ENCODE measurements around the gene NTF3.

NTF3 gene

DNA sequence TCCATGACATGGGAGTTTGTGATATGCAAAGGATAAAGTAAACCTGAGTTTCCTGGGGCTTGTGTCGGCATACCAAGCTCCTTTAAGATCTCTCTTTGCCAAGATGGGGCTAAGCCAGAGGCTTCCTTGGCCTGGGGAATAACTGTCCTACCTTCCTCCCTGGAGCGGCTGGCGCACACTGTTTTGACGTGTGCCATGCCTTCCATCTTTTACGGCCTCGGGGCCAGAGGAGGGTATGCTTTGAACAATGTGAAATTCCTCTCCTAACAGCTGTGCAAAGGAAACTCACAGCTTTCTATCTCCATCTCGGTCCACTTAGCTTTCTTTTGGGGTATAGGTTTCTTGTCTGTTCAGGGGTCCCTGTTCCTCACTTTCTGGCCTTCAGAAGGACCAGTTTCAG, 55.2 kb downstream of the NTF3 start:
- no peak for DNase-seq (ENCODE audit: low read depth in 1 of 2, low spot score in 1 of 2)

DNA sequence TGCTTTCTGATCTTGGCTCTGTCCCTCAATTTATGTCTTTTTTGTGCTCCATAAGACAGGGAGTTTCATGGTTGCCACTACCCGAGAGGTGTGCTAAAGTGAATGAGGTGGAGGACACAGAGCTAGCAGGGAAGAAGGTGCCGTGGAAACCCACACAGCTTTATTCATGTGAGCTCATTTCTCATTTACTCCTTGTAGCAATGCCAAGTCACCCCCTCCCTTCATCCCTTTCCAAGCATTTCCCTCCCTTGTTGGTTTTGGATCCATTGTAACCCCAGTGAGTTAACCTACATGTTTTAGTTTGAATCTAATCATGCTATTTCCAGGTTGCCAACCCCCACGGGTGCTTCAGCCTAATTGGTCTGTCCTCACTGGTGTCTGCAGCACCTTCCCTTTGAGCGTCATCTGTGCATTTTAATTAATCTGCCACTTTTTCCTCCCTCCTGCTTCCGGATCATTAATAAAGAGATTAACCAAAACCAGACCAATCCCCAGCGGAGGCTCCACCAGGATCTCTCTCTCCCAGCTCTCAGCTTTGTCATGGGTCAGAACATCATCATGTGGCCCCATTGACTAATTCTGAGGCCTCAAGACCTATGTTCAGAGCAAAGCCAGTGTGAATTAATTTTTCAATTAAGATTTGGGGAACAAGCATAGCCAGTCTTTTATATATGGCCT, 56.2 kb downstream of the NTF3 start:
- DNase-seq (ENCODE audit: low read depth in 1 of 2, low spot score in 1 of 2), result no peak

DNA sequence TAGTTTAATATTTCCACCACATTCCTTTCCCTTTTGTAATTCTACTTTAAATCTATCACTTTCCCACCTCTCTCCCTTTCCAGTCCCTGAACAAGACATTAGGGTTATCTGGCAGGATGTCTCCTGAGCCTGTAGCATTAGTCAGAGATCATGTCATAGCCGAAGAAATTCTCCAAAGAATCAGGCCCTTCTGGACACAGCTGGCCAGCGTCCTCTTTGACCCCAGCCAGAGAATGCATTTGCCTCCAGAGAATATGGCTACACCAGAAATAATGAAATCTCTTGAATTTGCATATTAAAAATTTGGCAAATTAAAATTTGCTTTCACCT, 56.7 kb downstream of the NTF3 start:
- no peak for DNase-seq (ENCODE audit: low read depth in 1 of 2, low spot score in 1 of 2)

DNA sequence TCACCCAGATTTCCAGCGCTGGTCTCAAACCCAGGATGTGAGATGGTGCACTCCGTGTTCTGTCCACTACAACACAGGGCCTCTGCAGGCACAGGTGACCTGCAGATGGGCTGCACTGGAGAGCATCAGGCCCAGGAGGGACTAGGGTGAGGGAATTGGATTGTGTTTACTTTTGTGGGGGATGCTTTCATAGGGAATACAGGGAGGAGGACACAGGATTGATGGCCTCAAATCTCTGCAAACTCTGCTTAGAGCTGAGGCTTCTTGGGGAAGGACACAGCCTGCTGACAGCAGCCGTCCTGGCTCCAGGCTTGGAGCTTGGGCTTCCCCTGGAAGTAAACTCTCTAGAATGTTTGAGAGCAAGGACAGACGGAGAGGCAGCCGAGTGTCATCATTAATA, 57.1 kb downstream of the NTF3 start:
- DNase-seq (ENCODE audit: low read depth in 1 of 2, low spot score in 1 of 2), result no peak

DNA sequence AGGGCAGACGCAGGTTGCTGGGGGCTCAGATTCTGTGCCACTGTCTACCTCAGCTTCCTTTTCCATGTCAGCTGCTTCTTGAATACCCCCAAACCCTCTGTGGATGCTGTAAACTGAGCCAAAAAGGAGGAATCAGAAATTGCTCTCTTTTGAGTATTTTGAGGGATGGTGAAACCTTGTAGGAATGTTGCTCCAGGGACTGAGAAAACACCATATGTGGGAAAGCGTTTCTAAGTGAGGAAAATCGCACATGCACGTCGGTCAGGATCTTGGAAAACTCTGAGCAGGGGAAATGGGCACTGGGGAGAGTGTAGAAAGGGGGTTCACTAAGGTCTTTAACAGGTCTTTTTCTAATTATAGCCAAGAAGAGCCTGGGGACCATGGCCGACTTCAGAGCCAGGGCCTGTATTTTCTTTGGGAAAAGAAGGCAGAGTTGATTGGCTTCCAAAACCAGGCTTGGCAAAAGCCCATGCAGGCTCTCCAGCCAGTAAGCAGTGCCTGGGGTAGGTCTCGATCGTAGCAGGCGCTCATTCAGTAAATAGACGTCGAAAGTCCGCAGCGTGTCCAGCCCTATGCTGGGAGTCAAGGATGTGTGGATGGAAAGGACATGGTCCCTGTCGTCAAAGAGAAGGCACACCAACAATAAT, 58.0 kb downstream of the NTF3 start:
- no peak for DNase-seq (ENCODE audit: low read depth in 1 of 2, low spot score in 1 of 2)

DNA sequence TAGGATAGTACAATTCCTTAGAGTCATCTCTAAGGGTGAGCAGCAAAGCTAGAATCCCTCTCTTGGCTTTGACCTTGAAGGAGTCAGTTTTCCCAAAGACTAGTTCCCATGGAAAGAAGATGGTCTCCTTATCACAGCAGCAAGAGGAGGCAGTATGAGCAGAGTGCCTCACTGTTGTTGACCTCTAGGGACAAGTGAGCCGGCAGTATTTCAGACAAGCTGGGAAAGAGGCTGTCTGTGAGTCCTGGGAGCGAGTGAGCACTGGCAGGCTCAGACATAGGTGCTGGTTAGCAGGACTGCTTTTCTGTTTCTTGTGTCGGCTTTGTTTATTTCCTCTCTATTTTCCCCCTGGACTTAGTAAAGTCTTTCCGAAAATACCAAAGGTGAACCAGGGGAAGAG, 60.7 kb downstream of the NTF3 start:
- DNase-seq (ENCODE audit: low read depth in 1 of 2, low spot score in 1 of 2), result no peak

DNA sequence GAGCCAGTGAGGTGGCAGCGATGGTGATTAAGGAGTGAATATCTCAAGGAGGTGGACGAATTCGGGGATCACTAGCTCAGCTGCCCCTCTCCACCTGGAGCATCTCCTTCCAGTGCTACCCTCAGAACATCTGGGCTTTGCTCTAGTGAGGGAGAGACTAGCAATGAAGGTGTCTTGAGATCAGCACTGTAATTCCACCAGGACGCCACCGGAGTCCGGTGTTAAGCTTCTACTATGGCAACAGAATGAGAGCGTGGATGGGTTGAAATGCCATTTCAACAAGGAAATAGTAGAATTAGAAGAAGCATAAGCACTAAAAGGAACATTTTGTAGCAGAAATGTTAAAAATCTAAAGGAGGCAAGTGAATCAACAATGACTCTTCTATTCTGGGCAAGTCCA, 61.1 kb downstream of the NTF3 start:
- no peak for DNase-seq (ENCODE audit: low read depth in 1 of 2, low spot score in 1 of 2)

DNA sequence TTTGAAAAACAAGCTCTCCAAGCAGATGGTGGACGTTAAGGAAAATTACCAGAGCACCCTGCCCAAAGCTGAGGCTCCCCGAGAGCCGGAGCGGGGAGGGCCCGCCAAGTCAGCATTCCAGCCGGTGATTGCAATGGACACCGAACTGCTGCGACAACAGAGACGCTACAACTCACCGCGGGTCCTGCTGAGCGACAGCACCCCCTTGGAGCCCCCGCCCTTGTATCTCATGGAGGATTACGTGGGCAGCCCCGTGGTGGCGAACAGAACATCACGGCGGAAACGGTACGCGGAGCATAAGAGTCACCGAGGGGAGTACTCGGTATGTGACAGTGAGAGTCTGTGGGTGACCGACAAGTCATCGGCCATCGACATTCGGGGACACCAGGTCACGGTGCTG, 62.4 kb downstream of the NTF3 start:
- DNase-seq (ENCODE audit: low read depth in 1 of 2, low spot score in 1 of 2), result no peak

DNA sequence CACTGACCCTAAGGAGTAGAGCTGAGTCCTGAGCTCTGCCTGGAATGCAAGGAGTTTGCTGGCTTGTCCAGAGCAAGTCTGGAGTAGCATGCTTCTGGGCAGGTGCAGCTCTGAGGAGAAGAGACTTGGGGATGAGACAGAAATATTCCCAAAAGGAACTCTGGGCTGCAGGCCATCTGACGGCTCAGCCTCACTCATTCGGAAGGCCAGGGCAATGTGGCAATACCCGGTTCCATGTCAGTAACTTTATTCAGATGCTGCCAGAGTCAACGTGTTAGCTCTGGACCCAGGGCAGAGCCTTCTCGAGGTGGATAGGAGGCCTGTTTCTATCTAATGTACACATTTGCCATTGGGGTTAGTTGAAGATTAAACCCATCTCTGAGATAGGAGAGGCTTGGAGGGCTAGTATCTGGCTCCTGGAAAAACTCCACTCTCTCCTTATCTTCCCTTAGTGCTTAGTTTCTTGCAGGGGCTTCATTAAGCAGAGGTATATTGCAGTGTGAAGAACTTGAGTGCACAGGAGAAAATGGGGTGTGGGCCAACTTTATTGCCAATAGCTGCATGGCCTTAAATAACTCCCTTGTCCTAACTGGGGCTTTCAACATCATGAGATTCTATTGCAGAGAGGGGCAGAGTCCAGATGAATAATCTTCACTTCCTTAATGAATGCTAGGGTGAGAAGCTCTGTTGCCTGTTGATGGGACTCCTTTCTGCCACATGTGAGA, 65.6 kb downstream of the NTF3 start:
- no peak for DNase-seq (ENCODE audit: low read depth in 1 of 2, low spot score in 1 of 2)

DNA sequence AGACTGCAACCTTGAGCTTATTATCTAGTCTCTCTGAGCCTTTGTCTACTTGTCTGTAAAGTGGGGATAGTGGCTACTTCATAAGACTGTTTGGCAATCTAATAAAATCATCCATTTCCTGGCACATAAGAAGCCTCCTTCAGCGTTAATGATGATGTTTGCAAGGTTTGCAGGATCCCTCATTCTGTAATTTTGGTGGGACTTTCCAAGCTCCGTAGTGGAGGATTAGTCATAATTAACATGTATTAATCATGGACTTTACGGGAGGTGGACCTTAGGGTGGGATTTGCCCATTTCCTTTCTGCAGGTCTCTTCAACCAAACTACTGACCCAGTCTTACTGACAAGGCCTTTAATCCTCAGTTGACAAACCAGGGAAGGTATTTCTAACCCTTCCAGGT, 66.2 kb downstream of the NTF3 start:
- DNase-seq (ENCODE audit: low read depth in 1 of 2, low spot score in 1 of 2), result no peak

DNA sequence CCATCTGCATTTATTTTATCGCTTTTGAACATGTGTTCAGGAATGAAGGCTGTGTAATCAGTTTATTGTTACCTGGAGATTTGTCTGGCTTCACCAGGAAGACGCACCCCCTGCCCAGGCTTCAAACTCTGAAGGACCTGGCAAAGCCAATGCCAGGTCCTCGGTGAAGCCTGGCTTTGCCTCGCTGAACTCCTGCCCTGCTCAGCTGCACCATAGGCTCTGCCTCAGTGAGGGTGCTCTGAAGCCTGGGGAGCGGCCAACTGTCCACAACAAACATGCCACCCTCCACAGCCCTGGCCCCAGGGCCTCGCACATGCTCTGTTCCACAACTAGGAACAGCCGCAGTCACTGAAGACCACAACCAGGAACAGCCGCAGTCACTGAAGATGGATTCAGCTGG, 66.9 kb downstream of the NTF3 start:
- no peak for DNase-seq (ENCODE audit: low read depth in 1 of 2, low spot score in 1 of 2)

DNA sequence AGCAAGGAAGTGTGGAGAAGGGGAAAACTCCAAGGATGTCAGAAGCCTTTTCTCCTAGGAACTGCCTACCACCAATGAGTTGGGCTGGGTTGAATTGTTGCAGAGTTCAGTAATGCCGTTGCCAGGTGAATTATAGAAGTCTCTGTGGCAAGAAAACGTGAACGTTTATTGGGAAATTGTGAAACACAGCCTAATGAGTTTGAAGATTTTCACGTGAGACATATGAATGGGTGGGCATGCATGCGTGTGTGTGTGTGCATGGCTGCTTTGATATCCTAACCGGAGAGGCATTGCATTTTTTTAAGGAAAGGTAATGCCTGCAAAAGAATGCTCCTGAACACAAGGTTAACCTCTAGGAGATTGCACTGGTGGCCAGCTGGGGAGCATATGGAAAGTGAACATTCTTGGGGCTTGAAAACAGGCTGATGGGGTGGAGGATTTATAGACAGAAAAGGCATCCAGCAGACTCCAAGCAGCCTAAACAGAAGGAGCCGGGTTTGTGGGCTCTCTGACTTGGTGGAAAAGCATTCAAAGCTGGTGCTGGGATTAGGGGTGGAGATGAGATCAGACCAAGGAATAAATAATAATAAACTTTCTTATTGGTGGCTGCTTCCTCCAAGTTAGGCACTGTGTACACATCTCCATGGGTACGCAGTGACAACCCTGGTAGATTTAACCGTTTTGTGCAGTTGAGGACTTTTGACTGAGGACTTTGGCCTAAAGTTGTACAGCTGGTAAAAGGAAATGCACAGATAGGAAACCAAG, 67.8 kb downstream of the NTF3 start:
- DNase-seq (ENCODE audit: low read depth in 1 of 2, low spot score in 1 of 2), result no peak

DNA sequence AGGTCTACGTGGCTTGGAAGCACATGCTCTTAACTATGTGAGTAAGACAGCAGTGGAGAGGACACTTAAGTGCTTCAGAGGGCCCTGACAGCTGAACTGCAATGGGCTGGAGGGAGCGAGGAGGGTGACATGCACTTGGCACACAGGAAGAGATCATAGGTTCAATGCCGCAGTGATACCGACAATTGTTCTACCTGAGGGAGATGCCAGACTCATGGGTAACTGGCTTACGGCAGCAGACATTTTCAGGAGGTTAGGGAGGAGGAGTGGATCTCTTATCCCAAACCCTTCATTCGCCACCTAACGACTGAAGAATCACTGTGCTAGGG, 68.4 kb downstream of the NTF3 start:
- no peak for DNase-seq (ENCODE audit: low read depth in 1 of 2, low spot score in 1 of 2)

DNA sequence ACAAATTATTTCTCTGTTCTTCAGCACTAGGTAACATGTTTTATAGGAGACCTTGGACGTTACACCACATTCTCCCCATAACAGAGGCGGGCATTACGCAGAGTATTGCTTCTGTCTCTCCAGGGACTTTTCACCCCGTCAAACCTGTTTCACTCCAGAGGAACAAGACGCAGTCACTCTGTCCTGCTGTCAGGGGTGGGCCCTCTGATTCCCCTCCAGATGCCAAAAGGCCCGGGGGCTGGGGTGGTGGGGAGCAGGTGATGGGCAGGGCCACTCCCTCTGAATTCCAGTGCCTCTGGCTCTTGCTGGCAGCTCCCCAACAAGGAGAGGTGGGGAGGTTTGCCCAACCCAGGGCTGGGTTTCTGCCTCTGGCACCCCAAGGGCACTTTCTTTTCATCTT, 71.9 kb downstream of the NTF3 start:
- DNase-seq (ENCODE audit: low read depth in 1 of 2, low spot score in 1 of 2), result no peak

DNA sequence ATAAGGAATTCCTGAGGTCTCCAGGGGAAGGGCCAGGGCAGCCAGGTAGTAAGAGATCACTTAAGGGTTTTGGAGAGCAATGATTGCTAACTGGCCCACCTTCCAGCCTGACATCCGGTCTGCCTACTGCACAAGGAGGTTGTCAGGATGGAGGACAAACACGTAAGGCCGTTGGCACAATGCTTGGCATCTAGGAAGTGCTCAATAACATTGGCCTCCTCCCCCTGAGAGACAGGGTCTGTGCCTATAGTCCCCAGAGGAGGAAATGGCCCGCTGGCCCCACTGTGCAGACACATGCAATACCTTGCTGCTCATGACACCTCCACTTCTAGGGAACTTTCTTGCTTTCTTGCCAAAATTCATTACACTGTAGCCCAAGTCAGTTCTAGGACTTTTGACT, 73.2 kb downstream of the NTF3 start:
- DNase-seq (ENCODE audit: low read depth in 1 of 2, low spot score in 1 of 2), result no peak

DNA sequence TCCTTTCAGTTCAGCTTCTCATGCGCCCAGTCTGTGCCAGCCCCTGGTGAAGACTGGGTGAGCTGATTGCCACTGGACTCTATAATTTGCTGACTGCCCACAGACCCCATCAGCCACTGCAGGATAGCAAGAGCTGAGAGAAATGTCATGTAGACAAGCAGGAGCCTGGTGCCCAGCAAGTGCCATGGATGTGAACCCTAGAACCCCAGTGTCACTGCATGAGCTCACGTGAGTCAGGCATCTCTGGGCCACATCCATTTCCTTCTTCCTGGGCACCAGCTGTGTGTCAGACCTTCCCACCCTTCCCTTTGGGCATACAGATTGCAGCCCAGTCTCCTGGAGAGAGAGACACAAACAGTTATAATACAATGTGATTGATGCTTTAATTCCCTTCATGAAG, 73.8 kb downstream of the NTF3 start:
- no peak for DNase-seq (ENCODE audit: low read depth in 1 of 2, low spot score in 1 of 2)

DNA sequence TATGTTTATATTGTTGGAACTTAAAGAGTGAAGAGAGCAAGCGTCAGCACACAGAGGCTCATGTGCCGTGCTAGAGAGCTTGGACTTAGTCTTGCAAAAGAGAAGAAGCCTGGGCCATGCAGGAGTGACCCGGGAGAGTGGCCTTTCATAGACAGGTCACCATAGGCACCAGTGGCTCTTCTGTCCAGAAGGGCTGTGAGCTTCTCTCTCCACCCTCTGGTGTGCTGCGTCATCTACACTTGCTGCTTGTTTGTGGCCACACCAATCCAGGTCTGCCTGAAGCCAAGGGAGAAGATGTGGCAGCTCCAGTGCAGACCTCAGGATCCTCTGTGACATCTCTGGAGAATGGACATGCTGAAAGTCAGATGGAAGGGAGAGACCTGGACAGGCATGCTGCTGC, 74.4 kb downstream of the NTF3 start:
- no peak for DNase-seq (ENCODE audit: low read depth in 1 of 2, low spot score in 1 of 2)

DNA sequence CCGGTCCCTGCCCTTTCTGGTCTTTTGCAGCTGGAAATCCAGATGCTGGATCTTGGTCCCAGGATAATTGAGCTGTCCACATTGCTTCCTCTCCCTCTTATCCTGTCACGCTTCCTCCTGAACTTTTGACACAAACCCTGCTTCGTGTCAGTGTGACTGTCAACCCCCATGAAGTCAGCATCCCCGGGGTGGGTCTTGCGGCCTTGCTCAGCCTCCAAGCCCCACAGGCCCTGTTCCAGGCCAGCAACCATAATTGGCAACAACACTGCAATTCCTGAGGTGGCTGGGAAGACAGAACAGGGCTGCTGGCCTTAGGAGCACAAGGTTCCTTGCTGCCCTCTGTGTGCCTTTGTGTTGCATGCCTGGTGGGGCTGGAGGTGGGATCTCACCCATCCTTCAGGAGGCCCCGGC, 74.9 kb downstream of the NTF3 start:
- DNase-seq (ENCODE audit: low read depth in 1 of 2, low spot score in 1 of 2), result no peak

DNA sequence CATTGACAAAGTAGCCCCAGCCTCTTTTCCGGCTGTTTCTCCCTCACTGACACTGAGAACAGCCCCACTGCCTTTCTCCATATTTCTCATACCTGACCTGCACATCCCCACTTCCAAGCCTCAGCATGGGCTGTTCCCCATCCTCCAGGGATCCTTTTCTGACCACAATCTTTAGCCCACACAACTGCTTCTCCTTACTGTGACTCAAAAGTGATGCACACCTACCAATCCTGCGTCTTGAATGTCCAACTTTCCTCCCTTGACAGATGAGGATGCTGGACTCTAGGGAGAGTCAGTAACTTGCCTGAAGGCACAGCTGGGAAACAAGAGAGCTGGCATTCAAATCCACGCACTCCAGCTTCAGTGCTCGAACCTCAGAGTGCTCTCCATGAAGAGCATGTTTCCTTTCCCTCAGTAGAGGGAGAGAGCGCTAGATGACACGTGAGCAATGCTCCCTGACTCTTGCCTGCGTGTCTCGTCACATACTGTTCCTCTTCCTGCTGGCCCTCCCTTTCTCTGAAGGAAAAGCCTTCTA, 75.6 kb downstream of the NTF3 start:
- DNase-seq (ENCODE audit: low read depth in 1 of 2, low spot score in 1 of 2), result no peak

DNA sequence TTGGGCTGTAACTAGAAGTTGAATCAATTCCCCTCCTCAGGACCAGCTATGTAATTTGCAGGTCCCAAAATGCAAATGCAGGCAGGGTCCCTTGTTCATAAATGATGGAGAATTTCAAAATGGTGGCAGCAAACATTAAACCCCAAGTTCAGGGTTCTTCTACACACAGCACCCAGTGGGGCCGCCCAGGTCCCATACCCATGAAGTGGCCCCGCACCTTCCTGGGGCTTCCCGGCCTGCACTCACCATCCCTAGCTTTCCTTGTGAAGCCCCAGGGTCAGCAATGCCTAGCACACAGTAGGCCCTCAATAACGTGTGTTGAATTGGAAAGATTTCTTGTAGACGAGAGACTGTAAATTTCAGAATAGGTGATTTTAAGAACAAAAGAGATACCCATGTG, 76.0 kb downstream of the NTF3 start:
- DNase-seq (ENCODE audit: low read depth in 1 of 2, low spot score in 1 of 2), result no peak

DNA sequence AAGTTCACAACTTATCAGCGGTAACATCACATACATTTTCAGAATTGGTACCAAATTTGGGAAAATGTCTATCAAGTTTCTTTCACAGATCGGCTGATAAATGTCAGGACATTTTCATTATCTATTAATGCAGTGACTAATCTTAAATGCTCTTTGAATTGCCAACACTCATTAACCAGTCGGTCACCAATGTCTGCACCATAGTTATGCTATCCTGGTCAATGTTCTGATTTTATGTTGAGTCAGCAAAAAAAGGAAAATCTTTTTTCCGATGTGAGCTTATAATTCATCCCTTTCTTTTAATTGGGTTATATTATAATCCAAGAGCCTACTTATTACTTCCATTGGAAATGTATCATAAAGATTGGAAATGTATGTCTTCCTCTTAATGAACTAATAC, 77.2 kb downstream of the NTF3 start:
- DNase-seq (ENCODE audit: low read depth in 1 of 2, low spot score in 1 of 2), result no peak

DNA sequence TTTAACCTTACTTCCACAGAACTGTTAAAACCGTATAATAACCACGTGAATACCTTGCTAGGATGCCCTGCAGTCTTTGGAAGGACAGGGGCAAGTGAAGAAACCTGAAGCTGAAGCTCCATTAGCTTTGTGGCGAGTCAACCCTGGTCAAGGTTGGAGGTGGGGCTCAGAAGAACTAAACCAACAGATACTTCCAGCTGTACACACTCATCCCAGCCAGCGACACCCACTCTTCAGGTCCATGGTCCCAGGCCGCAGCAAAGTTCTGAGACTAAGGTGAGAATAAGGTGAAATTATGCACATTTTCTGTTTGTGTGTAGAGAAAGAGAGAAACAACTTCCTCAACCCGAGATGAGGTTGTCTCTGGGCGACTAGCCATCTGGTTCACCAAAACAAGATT, 77.6 kb downstream of the NTF3 start:
- no peak for DNase-seq (ENCODE audit: low read depth in 1 of 2, low spot score in 1 of 2)

Measured in activated CD4-positive, alpha-beta T cell treated with anti-CD3 and anti-CD28 coated beads, Interleukin-2, amount 50 U/mL, for 24 hours (primary cell).